OCI-LY1 (cell line): Measurements from ENCODE around the gene ADAM8.

Experiments used
- CTCF ChIP-seq: fragments of 200-600 bp; sonication (generic), shearing (Covaris generic); IDR thresholded peaks from 2 replicates; pipeline ENCODE4 v1.5.1; 2017; ENCODE audit warnings: mild to moderate bottlenecking, antibody characterized with exemption, low read length, moderate library complexity, mixed read lengths
- EZH2 ChIP-seq: fragments of 200-600 bp; sonication (generic), shearing (Covaris generic); IDR thresholded peaks from 2 replicates; pipeline ENCODE4 v1.8.0; 2017; ENCODE audit warnings: borderline replicate concordance, mixed run types, mild to moderate bottlenecking, antibody characterized with exemption, low read length, moderate library complexity, mixed read lengths

GRCh38 chr10:133216776-133217175 lies 59.9 kb downstream of the ADAM8 start:
- TF ChIP-seq CTCF: no peak
- TF ChIP-seq EZH2: no peak
